ENCODE measurements around the gene TGM4. TPM values are rescaled to one million over a fixed set of nuclear protein-coding genes. Genes with fewer than 3 reads are reported as not detected.

The TGM4 gene
- total RNA-seq, 1 donor from 2014 or later = under 0.01 TPM

- TF ChIP-seq, protein P1, sequence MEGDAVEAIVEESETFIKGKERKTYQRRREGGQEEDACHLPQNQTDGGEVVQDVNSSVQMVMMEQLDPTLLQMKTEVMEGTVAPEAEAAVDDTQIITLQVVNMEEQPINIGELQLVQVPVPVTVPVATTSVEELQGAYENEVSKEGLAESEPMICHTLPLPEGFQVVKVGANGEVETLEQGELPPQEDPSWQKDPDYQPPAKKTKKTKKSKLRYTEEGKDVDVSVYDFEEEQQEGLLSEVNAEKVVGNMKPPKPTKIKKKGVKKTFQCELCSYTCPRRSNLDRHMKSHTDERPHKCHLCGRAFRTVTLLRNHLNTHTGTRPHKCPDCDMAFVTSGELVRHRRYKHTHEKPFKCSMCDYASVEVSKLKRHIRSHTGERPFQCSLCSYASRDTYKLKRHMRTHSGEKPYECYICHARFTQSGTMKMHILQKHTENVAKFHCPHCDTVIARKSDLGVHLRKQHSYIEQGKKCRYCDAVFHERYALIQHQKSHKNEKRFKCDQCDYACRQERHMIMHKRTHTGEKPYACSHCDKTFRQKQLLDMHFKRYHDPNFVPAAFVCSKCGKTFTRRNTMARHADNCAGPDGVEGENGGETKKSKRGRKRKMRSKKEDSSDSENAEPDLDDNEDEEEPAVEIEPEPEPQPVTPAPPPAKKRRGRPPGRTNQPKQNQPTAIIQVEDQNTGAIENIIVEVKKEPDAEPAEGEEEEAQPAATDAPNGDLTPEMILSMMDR (IDR thresholded peaks at IDR 0.05; ENCODE audit: insufficient read depth, low read length, severe bottlenecking) = no peak
- Histone ChIP-seq H3K27me3 (ENCODE audit: control insufficient read depth, insufficient read depth, low read length) (no peaks in the 10 kb centered on the region), H3K36me3 (ENCODE audit: control insufficient read depth, insufficient read depth, low read length) (no peaks in the 10 kb centered on the region), H3K4me3 (ENCODE audit: low read depth, low read length) (no peak overlapping the region)
- FAIRE-seq (no peak), DNase-seq (ENCODE audit: low read depth) (no peak)
Measured at GRCh38 chr3:44909063-44909462, 34.7 kb downstream of the TGM4 start.

DNA sequence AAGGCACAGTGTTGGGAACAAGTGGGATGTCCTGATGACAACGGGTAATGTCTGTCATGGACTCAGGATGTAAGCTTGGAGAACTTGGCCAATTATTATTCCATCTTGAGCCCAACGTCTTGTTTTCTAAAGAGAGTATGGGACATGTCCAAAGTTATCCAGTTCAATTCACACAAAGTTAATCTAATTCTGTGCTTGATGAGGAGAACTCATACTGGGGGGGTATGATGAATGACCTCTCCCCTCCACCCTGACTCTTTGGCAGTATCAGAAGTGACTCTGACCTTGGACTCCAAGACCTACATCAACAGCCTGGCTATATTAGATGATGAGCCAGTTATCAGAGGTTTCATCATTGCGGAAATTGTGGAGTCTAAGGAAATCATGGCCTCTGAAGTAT is 36.3 kb downstream of the TGM4 start:
- DNase-seq (ENCODE audit: low read depth) = no peak
- peak; percentile 40 for FAIRE-seq
- no peak overlapping the region for H3K4me3 ChIP-seq (ENCODE audit: low read depth, low read length)
- no peaks in the 10 kb centered on the region for H3K27me3 ChIP-seq (ENCODE audit: control insufficient read depth, insufficient read depth, low read length)
- H3K36me3 ChIP-seq (ENCODE audit: control insufficient read depth, insufficient read depth, low read length) = no peaks in the 10 kb centered on the region
- TF ChIP-seq, protein P1 (IDR thresholded peaks at IDR 0.05; ENCODE audit: insufficient read depth, low read length, severe bottlenecking) = no peak

- FAIRE-seq = peak; percentile 81
- no peaks in the 10 kb centered on the region for H3K27me3 ChIP-seq (ENCODE audit: control insufficient read depth, insufficient read depth, low read length)
- peak; percentile 59 for DNase-seq (ENCODE audit: low read depth)
Measured at GRCh38 chr3:44913868-44914468, 39.6 kb downstream of the TGM4 start.

DNA sequence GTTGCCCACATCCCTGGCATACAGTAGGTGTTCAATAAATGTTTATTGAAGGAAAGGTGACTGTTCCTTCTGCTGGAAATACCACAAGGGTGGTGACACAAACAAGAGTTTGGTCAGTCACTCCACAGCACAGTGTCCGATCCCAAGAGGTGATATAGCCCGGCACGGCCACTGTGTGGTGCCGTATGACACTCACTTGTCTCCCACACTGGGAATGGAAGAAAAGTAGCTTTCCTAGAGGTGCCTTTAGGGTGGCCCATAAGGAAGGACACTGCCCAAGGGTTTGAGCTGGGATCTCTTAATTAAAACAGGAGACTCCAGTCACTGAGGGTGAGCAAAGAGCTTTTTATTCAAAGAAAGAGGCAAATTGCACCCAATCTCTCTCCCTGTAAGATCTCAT is 40.5 kb downstream of the TGM4 start:
- H3K36me3 ChIP-seq (ENCODE audit: control insufficient read depth, insufficient read depth, low read length) = no peaks in the 10 kb centered on the region
- FAIRE-seq (no peak), DNase-seq (ENCODE audit: low read depth) (no peak)
- TF ChIP-seq, protein P1 (IDR thresholded peaks at IDR 0.05; ENCODE audit: insufficient read depth, low read length, severe bottlenecking) = peak; percentile 39
- H3K4me3 ChIP-seq (ENCODE audit: low read depth, low read length) = no peak overlapping the region
- no peaks in the 10 kb centered on the region for H3K27me3 ChIP-seq (ENCODE audit: control insufficient read depth, insufficient read depth, low read length)

More at GRCh38 chr3:44913868-44914468, 39.6 kb downstream of the TGM4 start:
- TF ChIP-seq, protein P1 (IDR thresholded peaks at IDR 0.05; ENCODE audit: insufficient read depth, low read length, severe bottlenecking) = peak; percentile 87
- Histone ChIP-seq H3K4me3 (ENCODE audit: low read depth, low read length) (no peak overlapping the region), H3K36me3 (ENCODE audit: control insufficient read depth, insufficient read depth, low read length) (no peaks in the 10 kb centered on the region)

DNA sequence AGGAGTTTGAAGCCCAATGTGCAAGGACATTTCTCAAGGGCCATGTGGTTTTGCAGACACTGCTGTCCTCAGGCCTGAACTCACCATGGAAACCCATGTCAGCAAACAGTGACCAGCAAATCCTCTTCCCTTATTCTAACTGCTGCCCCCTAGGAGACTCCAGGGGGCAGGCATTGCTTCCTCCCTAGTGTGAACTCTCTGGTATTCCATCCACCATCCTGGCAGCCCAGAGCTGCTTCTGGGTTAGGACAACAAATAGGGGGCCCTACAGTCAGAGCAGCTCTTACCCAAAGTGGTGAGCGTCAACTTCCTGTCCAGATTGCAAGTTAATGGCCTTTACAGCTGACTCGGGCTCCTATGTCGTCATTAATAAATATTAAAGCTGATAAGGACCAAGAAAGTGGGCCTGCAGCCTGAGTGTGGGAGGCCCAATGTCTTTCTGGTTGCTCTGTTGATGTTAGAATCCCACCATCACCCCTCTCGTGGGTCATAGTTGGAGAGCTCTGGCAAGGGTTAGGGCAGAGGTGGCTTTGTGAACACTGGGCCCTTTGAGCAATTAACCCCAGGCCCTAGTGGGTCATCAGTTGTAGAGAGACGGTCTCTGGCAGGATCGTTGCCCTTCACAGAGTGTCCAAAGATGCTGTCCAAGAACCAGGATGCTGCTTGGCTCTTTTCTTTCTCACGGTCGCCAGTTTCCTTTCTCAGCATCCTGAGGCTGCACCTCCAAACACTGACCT is 41.5 kb downstream of the TGM4 start:
- FAIRE-seq (no peak), DNase-seq (ENCODE audit: low read depth) (no peak)
- Histone ChIP-seq H3K36me3 (ENCODE audit: control insufficient read depth, insufficient read depth, low read length) (peaks cover 1% of the 10 kb centered on the region), H3K4me3 (ENCODE audit: low read depth, low read length) (no peak overlapping the region), H3K27me3 (ENCODE audit: control insufficient read depth, insufficient read depth, low read length) (no peaks in the 10 kb centered on the region)
- TF ChIP-seq, protein P1 (IDR thresholded peaks at IDR 0.05; ENCODE audit: insufficient read depth, low read length, severe bottlenecking) = no peak

Measured in bronchial epithelial cell (primary cell).